ENCODE measurements around the gene MAP3K14. TPM values are rescaled to one million over a fixed set of nuclear protein-coding genes. Genes with fewer than 3 reads are reported as not detected.

Gene MAP3K14
- total RNA-seq, 1 experiment from 2014 or later = 16.8 TPM

DNA sequence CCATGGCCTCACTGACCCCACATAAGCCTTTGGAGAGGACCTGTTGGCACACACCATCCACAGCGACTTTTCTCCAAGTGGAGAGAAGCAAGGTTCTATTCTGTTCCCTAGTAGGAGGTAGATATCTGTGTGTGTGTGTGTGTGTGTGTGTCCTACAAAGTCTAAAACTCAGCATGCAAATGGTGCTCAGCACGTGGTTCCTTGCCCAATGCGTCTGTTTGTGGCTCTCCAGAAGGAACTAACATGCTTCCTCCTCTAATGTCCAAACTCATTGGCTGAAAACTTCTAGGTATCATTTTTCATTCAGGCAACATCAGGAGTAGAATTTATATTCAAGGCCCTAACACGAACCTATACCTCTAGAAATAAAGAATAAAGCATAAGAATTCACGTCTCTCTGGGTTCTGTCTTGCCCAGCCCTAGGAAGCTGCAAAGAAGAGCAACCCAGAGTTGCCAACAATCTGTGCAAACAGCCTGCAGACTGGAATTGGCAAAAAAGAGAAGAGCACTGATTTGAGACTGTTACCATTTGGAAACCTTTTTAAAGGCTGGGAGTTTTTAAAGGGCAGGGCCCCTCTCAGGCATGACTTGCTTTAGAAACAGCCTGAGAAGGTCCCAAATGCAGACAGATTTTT, 25.5 kb downstream of the MAP3K14 start:
- H3K27me3 ChIP-seq (ENCODE audit: low read length) = no peaks in the 10 kb centered on the region
- no peaks in the 10 kb centered on the region for H3K9me2 ChIP-seq (replicated peaks; ENCODE audit: low read length)
- no peak for ATAC-seq
- H3K4me2 ChIP-seq (ENCODE audit: low read length) = no peak overlapping the region
- POLR2A ChIA-PET (ENCODE audit: unreplicated experiment) = interaction anchor here (0.7 kb wide), 1 partner anchor 28 kb away, joined by 4 read pairs; no protein-coding TSS in a partner anchor
- H3K79me2 ChIP-seq (ENCODE audit: low read length) = peaks cover 57% of the 10 kb centered on the region
- CTCF ChIA-PET = interaction anchor here (0.6 kb wide), 1 partner anchor 136 kb away, joined by 18 read pairs; no protein-coding TSS in a partner anchor
- H3K4me1 ChIP-seq (ENCODE audit: insufficient read depth, low read length) = peaks cover 40% of the 10 kb centered on the region
- intact Hi-C loops (cut with micrococcal nuclease) = loop anchor here (5.0 kb wide), 1 partner anchor 96 kb away; no protein-coding TSS in a partner anchor
- DNase-seq = no peak
- H4K20me1 ChIP-seq (ENCODE audit: low read length) = peaks cover 15% of the 10 kb centered on the region
- no peak for TF ChIP-seq EZH2phosphoT487 (IDR thresholded peaks at IDR 0.05; ENCODE audit: borderline replicate concordance, low read length)
- TF ChIP-seq CTCF (conservative IDR thresholded peaks at IDR 0.05; ENCODE audit: low read depth, low read length) = no peak
- no peaks in the 10 kb centered on the region for H3K9me3 ChIP-seq (ENCODE audit: low read length)
- H2AFZ ChIP-seq (ENCODE audit: low read length) = no peak overlapping the region
- no TSS peak for BruUV-seq (replicated peaks)
- H3K27ac ChIP-seq (ENCODE audit: low read length) = no peak overlapping the region
- H3K9ac ChIP-seq (ENCODE audit: low read length) = no peak overlapping the region
- H3F3A ChIP-seq (ENCODE audit: low read length, unreplicated experiment) = peaks cover 17% of the 10 kb centered on the region
- peaks cover 50% of the 10 kb centered on the region; the same call in 1 of the 2 replicates for H3K36me3 ChIP-seq (ENCODE audit: low read depth, low read length)
- H3K4me3 ChIP-seq (ENCODE audit: low read length) = no peak overlapping the region

DNA sequence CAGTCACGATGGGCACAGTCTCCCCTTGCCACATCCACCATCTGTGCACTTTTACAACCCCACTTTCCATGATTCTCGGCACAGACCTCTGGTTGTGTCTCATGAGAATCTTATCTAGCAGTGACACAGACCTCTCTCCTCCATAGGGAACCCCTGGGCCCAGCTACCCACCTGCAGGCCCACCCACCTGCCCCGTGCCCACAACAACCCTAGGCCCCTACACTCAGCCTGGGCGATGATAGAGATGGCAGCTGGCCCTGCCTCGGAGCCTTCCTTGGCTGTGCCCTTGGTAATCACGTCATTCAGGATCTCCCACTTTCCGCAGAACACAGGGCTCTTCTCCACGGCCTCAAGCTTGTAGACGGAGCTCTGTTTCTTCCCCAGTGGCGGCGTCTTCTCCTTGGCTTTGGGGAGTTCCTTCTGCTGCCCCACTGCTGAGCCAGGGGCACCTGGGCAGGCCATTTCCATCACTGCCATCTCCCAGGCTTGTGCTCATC, 26.5 kb downstream of the MAP3K14 start:
- intact Hi-C loops (cut with micrococcal nuclease) = loop anchor here (5.0 kb wide), 1 partner anchor 97 kb away; no protein-coding TSS in a partner anchor
- Histone ChIP-seq H3K27ac (ENCODE audit: low read length) (no peak overlapping the region), H3K79me2 (ENCODE audit: low read length) (peaks cover 51% of the 10 kb centered on the region), H3K36me3 (ENCODE audit: low read depth, low read length) (peaks cover 52% of the 10 kb centered on the region; the same call in 1 of the 2 replicates), H3K9me2 (replicated peaks; ENCODE audit: low read length) (no peaks in the 10 kb centered on the region), H3K9me3 (ENCODE audit: low read length) (no peaks in the 10 kb centered on the region), H3F3A (ENCODE audit: low read length, unreplicated experiment) (peaks cover 17% of the 10 kb centered on the region), H4K20me1 (ENCODE audit: low read length) (peaks cover 15% of the 10 kb centered on the region), H3K4me1 (ENCODE audit: insufficient read depth, low read length) (peaks cover 30% of the 10 kb centered on the region), H3K27me3 (ENCODE audit: low read length) (no peaks in the 10 kb centered on the region), H3K4me3 (ENCODE audit: low read length) (no peak overlapping the region), H3K4me2 (ENCODE audit: low read length) (no peak overlapping the region), H2AFZ (ENCODE audit: low read length) (no peak overlapping the region), H3K9ac (ENCODE audit: low read length) (no peak overlapping the region)
- TF ChIP-seq EZH2phosphoT487 (IDR thresholded peaks at IDR 0.05; ENCODE audit: borderline replicate concordance, low read length) (no peak), EZH2 (IDR thresholded peaks at IDR 0.05; ENCODE audit: low read length, unreplicated experiment) (no peak), CTCF (conservative IDR thresholded peaks at IDR 0.05; ENCODE audit: low read depth, low read length) (no peak)
- no peak for ATAC-seq
- ChIA-PET CTCF (interaction anchor here (0.6 kb wide), 1 partner anchor 96 kb away, joined by 5 read pairs; no protein-coding TSS in a partner anchor), POLR2A (ENCODE audit: unreplicated experiment) (no interaction called here)
- DNase-seq = no peak
- BruUV-seq (replicated peaks) = no TSS peak
